HG03354 (cell line): ENCODE data around the gene HRH1.
"Not testable (repeated sequence)": the region's sequence is repeated elsewhere in the genome, so short reads cannot be mapped to it uniquely, and the experiment has no call there.

Source experiments
- ATAC-seq: cut with Tn5 transposase; IDR thresholded peaks from one replicate; pipeline ENCODE4 v1.9.1; 2021; ENCODE audit warnings: mild to moderate bottlenecking; ENCODE audit not compliant: unreplicated experiment, poor library complexity, severe bottlenecking

Gene HRH1, protein sequence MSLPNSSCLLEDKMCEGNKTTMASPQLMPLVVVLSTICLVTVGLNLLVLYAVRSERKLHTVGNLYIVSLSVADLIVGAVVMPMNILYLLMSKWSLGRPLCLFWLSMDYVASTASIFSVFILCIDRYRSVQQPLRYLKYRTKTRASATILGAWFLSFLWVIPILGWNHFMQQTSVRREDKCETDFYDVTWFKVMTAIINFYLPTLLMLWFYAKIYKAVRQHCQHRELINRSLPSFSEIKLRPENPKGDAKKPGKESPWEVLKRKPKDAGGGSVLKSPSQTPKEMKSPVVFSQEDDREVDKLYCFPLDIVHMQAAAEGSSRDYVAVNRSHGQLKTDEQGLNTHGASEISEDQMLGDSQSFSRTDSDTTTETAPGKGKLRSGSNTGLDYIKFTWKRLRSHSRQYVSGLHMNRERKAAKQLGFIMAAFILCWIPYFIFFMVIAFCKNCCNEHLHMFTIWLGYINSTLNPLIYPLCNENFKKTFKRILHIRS

DNA sequence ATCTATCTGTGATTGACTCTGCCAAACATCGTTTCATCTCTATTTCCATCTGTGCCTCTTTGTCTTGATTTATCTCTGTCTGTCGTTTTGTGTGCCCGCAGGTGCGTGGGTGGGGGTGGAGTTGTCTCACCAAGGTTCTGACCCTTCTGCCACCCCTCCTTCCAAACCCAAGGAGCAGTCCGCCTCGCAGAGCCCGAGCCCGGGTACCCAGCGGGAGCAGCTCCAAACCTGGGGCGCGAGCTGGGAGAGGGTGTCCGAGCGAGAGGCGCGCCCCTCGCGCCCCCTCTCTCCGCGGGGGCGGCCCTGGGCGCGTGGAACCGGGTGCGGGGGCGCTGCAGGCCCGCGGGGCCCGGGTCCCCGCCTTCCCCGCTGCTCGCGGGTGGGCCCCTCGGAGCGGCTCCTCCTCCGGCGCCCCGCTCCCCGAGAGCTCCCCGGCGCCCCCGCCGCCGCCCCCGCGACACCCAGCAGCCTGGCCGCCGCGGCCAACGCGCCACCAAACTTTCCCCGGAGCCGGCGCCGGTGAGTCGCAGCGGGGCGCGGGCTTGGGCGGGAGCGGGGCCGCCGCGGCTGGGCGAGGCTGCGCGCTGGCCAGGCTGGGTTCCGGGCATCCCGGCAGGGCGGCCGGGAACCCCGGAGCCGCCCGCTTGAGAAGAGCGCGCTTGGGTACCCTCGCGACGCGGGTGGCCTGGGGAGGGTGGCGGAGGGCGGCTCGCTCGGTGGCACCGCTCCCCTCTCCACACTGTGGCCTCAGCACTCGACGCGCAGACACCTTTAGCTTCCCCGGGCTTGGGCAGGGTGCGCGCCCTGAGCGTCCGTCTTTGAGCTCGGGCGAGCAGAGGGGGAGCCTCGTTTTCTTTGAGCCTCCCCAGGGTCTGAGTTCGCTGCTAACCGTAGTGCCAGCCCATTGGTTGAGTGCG lies at the start of gene HRH1:
Gene HRH1, plus strand, starts transcription at position 458 of the 917 bp plus-strand sequence. CDS start 104,545 bp downstream, outside the sequence.
- no peak for ATAC-seq

DNA sequence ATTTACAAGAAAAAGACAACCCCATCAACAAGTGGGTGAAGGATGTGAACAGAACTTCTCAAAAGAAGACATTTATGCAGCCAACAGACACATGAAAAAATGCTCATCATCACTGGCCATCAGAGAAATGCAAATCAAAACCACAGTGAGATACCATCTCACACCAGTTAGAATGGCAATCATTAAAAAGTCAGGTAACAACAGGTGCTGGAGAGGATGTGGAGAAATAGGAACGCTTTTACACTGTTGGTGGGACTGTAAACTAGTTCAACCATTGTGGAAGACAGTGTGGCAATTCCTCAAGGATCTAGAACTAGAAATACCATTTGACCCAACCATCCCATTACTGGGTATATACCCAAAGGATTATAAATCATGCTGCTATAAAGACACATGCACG lies 41.0 kb upstream of the HRH1 start:
- not testable (repeated sequence) for ATAC-seq

DNA sequence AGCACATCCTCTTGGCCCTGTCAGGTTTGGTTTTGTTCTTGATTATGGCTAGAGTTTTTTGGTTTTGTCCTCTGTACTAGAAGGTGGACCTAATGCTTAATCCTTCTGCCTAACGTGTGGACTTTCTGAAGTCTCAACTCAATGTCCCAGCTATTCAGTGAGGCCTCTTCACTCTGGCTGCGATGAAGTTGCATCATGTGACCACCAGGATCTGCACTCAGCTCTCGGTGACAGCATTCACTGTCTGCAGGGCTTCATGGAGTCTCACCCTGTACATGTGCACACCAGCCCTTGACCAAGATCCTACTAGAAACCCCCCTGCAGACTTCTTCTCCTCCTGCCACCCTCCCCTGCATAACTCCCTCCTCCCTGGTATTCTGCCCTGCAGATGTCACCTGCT lies 38.7 kb upstream of the HRH1 start:
- no peak for ATAC-seq

DNA sequence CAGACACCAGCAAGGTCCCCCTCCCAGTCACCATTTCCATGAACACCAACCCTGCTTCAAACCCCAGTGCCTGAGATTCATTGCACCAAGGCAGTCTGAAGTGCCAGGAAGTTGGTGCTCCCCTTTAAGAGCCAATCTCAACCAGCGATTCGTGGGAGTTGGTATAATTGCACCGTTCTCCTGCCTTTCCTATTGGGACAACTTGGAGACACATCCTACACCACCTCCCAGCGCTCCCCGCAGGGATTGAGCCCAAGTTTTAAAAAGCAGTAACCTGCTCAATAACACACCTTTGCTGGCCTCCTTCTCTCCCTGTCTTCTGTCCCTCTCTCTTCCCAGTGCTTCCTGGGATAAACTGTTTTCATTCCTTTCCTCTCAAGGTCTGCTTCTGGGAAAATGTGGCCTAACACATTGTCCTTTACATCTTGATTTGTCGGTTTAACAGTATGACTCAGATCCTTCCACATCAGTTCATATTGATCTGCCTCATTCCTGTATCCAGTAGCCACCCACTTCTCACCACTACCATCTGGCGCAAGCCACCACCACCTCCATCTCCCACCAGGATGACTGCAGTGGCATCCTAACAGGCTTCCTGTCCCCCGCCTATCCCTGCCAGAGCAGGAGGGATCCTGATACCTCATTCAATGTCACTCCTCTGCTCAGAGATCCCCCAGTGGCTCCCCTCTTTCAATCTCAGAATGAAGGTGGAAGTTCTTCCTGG lies 37.8 kb upstream of the HRH1 start:
- ATAC-seq: no peak

DNA sequence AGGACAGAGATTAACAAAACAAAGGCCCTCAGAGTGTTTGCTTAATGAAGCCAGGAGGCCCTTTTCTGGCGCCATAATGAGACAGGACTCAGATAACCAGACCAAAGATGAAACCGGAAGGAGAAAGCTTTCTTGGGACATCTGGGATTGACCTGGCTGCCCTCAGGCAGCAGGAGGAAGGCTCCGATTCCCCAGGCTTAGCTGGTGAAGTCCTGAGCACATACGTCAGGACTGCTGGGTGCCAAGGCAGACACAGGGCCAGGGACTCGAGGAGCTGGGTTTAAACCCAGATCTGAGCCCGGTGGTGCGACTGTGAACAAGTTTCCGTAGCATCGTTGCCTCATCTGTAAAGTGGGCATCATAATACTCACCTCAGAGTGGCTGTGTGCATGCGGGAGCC lies 36.7 kb upstream of the HRH1 start:
- no peak for ATAC-seq

DNA sequence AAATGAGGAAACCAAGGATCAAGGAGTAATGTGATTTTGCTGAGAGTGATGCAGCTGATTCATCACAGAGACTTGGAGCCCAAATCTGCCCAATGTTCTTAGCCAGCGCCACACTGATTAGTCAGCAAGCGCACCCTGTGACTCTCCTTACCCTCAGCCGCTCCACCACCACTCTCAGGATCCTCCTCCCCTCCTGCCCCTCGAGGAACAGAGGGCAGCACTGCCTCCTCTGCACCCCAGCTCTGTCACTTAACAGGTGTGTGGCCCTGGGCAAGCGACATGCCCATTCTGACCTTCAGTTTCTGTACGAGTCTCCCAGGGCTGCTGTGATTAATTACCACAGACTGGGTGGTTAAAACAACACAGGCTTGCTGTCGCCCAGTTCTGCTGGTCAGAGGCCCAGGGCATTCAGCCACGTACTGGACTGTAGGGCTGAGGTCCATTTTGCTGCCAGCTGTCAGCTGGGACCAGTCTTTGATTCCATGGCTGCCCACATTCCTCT lies 36.1 kb upstream of the HRH1 start:
- no peak for ATAC-seq

DNA sequence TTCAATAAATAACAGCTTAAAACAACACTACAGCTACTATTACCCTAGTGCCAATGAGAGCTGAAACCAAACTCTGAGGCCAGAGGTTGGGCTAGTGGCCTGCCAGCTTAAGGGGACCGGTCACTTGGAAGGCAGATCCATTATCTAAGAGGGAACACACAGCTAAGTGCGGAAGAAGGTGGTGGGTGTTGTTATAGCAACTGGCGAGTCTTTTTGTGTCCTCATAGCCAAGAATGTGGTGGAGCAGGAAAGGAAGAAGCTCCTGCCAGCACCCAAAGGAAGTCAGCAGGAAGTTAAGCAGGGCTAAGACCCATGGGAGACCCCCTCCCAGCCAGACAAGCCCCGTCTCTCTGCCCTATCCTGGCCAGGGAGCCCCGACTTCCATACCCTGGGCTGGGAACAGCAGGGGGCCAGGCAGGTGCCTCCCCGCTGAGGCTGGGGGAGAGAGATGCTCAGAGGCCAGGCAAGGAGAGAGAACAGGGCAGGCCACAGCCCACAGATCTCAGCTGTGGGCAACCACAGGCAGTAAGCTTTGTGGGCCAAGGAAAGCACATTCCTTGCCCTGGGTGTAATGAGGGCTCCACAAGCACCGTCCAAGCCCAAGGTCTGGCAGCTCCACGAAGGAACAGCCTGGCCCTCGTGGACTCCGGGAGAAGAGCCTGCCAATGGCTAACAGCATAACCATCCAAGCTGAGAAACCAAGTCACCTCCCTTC lies 34.0 kb upstream of the HRH1 start:
- no peak for ATAC-seq

DNA sequence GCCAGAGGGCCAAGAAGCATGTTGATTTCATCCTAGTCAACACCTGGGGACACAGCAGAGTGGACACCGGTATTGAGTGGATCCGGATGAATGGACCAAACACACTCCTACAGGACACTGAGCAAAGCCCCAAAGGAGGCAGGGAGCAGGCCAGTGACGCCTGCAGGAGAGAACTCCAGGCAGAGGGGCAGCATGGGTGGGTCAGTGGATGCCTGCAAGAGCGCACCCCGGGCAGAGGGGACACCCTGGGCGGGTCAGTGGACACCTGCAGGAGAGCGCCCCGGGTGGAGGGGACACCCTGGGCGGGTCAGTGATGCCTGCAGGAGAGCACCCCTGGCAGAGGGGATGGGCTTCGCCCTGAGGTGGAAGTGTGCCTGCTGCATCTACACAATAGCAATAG lies 27.6 kb upstream of the HRH1 start:
- no peak for ATAC-seq

DNA sequence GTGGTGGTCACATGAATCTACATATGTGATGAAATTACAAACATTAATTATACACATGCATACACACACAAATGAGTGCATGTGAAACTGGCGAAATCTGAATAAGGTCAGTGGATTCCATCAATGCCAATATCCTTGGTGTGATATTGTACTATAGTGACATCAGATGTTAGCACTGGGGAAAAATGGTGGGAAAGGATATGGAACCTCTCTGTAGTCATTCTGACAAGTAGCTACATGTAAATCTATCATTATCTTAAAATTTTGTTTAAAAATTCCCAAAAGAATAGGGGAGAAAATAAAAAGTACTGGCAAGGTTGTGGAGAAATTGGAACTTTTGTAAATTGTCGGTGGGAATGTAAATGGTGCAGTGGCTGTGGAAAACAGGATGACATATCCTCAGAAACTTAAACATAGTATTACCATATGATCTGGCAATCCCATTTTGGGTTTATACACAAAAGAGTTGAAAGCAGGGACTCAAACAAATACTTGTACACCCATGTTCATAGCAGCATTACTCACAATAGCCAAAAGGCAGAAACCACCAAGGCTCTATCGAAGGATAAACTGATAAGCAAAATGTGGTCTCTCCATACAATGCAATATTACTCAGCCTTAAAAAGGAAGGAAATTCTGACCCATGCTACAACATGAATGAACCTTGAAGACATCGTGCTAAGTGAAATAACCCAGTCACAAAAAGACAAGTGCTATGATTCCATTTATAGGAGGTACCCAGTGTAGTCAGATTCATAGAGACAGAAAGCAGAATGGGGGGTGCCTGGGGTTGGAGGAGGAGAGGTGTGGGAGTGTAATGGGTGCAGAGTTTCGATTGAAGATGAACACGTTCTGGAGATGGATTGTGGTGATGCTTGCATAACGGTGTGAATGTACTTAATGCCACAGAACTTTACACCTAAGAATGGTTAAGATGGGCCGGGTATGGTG lies 25.3 kb upstream of the HRH1 start:
- no peak for ATAC-seq

DNA sequence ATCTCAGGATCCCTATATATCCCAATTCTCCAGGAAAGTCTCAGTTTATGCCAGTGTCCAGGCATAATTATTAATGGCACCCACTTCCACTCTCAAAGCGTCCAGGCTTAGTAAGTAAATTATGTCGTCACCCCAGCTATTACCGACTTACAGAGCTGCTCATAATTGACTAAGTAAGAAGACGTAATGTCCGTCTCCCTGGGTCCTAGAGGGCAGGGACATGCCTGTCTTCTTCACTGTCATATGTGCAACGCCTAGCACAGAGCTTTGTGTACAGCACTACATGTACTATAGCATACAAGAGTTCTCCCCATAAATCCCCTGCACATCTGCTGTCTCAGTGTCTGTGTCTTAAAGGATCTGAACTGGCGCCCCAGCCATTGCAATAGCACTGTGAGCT lies 23.9 kb upstream of the HRH1 start:
- no peak for ATAC-seq

DNA sequence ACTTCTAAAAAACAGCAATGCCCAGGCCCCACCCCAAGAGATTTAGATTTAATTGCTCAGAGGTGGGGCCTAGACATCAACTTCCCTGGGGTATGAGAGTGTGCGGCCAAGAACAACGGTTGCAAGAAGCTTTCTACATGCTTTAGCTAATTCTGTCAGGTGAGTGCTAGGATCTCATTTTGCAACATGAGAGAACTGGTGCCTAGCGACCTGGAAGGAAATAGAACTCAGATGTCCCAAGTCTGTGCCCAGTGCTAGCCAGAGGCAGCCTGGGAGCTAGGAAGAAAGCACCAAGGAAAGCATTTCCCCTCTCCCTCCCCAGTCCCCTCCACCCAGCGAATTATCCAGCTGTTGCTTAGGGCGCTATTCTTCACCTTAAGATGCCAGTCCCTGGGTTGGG lies 22.9 kb upstream of the HRH1 start:
- ATAC-seq: no peak

DNA sequence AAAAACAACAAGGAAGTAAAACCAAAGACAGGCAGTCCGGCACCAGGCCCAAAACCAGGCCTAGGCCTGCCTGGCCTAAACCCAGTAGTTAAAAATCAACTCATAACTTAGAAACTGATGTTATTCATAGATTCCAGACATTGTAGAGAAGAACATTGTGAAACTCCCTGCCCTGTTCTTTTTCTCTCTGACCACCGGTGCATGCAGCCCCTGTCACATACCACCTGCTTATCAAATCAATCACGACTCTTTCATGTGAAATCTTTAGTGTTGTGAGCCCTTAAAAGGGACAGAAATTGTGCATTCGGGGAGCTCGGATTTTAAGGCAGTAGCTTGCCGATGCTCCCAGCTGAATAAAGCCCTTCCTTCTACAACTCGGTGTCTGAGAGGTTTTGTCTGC lies 22.4 kb upstream of the HRH1 start:
- not testable (repeated sequence) for ATAC-seq

DNA sequence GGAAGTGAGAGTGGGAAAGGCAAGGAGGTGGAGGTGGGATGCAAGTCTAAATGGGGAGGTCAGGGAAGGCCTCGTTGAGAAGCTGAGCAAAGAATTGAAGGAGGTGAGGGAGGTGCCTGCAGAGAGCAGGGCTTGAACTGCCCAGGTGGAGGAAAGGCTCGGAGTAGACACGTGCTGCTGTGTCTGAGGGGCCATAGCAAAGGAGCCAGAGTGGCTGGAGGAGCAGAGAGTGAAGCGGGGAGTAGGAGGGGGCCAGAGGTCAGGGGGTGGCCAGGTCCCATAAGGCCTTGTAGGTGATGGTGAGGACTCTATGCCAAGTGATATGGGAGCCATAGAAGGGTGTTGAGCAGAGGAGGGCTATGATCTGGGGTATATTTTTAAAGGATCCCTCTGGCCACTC lies 21.4 kb upstream of the HRH1 start:
- ATAC-seq: no peak

DNA sequence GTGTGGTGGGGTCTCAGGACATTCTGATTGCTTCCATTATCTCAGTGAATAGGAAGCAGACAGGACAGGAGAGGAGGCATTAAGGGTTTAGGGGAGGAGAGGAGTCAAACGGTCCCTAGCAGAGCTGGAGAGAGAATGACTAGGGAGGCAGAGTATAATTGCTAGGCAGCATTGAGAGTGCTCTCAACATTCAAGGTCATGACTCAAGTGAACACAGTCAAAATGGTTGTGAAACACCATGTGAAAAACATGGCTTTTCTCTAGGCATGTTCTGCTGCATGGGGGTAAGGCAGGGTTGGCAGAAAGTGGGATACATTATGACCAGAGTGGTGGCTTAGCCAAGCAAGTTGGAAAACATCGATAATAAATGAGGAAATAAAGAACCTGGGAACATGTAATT lies 19.5 kb upstream of the HRH1 start:
- no peak for ATAC-seq

DNA sequence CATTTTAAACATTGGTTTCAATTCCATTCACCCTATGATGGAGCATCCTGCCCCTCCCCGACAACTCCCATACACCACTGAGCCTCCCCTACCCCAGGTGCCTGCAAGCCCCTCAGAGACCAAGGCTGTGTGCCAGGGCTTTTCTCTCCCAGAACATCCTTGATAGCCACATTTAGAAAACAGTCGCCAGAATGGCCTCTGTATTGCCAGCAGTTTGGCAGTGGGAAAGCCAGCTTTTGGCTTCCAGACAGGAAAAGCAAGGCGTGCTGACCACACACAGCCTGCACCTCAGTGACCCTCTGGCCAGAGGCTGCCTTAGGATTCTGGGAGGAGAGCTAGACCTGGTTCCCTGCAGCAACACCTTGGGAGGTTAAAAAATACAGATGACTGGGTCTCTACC lies 18.2 kb upstream of the HRH1 start:
- no peak for ATAC-seq

DNA sequence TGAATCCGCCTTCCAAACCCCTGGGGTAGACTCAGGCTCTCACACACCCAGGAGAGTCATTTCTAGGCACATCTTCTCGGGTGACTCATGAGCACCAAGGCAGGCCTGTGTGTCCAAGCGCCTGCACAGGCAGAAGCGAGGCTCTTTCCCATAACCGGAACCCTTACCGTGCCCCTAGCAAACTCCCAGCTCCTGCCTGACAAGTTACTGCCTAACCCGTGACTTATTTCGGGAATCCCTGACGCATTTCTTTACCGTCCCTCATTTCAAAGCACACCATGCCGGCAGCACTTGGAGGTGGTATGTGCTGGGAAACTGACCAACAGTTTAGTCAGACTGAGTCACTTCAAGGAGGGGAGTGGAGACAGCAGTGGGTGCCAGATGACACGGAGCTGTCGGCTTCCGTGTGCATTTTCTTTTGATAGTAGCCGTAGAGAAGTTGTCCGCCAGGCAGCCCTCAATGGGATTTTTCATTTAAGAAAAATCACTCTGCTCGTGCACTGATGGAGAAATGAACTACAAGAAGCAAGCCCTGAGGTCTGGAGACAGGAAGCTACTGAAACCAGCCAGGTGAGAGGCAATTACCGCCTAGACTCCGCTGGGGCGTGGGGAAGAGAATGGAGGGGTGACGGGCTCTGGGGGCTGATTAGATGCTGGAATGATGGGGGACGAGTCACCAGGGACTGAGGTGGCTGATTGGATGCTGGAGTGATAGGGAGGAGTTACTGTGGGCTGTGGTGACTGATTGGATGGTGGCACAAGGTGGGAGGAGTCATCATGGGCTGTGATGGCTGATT lies 17.3 kb upstream of the HRH1 start:
- ATAC-seq: no peak

DNA sequence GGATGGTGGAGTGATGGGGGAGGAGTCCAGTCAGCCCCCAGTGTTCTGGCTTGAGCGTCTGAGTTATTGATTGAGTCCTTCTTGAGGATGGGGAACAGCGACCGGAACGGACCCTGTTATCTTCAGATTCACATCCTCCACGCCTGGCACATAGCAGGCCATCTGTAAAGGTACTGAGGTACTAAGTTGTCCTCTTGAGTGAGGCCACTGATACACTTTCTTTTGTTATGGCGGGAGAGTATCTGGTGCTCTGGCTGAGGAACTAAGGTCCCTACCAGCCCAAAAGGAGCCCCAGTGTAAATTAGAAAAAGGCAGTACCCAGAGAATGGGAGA lies 16.7 kb upstream of the HRH1 start:
- no peak for ATAC-seq

DNA sequence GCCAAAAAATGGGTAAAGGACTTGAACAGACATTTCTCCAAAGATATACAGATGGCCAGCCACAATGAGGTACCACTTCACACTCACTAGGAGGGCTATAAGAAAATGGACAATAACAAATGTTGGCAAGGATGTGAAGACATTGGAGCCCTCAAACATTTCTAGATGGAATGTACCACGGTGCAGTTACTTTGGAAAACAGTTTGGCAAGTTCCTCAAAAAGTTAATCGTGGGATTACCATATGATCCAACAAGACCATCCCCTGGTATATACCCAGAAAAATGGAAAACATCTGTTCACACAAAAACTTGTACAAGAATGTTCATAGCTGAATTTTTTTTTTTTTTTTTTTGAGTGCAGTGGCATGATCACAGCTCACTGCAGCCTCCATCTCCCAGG lies 15.9 kb upstream of the HRH1 start:
- no peak for ATAC-seq
